Uterus (tissue), 2 donors: ENCODE results near the gene FBXO21.
"Not testable (repeated sequence)": the region's sequence is repeated elsewhere in the genome, so short reads cannot be mapped to it uniquely, and the experiment has no call there.

Experiments
- CTCF ChIP-seq, 4 experiments: fragments of 200-600 bp in 2 of 4; fragments of 450-650 bp in 2 of 4; sonication (generic) in 2 of 4; IDR thresholded peaks; one replicate each; pipeline ENCODE4 v1.5.1; 2016 to 2019; ENCODE audit warnings: antibody characterized with exemption in 4 of 4, mild to moderate bottlenecking in 2 of 4, moderate library complexity in 1 of 4
- POLR2A ChIP-seq, 2 donors: fragments of 450-650 bp; IDR thresholded peaks; one replicate each; pipeline ENCODE4 v1.6.1; 2016; ENCODE audit warnings: antibody characterized with exemption in 2 of 2, mild to moderate bottlenecking in 1 of 2, moderate library complexity in 1 of 2

GRCh38 chr12:117196334-117196733, 6.1 kb upstream of the FBXO21 start:
- TF ChIP-seq CTCF, POLR2A (IDR thresholded peaks at IDR 0.05): not testable (repeated sequence)
